Effector CD4-positive, alpha-beta T cell (primary cell): ENCODE data around the gene RICTOR.
"Not testable (repeated sequence)": the region's sequence is repeated elsewhere in the genome, so short reads cannot be mapped to it uniquely, and the experiment has no call there.

ENCODE experiments used
- DNase-seq: peaks from one replicate; pipeline ENCODE4 v3.0.0-alpha.2; 2020

Gene RICTOR

GRCh38 chr5:39005566-39006232 is 68.5 kb downstream of the RICTOR start:
- no peak for DNase-seq

GRCh38 chr5:39001683-39002082 is 72.5 kb downstream of the RICTOR start:
- no peak for DNase-seq

GRCh38 chr5:38999037-38999436 is 75.2 kb downstream of the RICTOR start:
- no peak for DNase-seq

GRCh38 chr5:38997591-38997990 is 76.6 kb downstream of the RICTOR start:
- no peak for DNase-seq

DNA sequence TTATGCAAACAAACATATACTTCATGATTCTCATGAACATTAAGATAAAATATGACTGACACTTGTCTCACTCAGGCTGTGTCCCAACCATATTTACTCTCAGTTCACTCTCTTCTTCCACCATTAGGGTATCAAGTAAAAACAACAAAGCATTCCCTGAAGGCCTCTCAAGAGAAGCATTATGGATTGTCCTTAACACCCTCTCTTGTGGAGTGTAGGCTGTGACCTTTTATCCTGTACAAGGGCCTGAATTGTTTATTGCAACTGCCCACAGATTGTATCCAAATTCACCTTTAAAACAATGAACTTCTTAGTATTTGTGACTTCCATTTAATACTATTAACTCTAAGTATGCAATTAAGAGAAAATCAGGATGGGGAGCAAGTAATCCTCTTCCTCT is 78.1 kb downstream of the RICTOR start:
- no peak for DNase-seq

DNA sequence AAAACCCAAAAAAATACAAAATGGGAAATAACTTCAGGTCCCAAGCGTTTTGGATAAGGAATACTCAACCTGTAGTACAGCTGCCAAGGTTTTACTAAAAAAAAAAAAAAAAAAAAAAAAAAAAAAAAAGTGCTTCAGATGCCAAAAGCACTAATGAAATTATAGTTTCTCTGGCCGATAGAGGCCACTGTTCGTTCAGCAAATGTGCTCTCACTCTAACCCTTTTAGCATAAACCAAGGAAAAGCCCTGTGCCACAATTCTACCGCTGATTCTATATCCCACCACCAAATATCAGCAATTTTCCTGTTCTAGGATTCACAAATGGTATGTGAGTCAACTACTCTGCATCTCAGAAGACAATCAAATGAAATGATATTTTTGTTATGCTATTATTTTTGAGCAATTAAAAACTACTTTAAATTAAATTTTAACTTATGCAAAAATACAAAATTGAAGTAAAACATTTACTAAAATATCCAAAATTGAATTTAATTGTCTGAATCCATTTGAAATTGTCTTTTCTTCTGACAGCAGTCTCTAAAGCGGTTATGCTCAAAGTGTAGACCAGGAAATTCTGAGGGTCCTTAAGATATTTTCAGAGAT is 79.8 kb downstream of the RICTOR start:
- DNase-seq, result peak; percentile 12

GRCh38 chr5:38989974-38990719 is 84.1 kb downstream of the RICTOR start:
- DNase-seq, result not testable (repeated sequence)

- DNase-seq, result no peak
Observed at GRCh38 chr5:38985909-38986452, 88.2 kb downstream of the RICTOR start.

DNA sequence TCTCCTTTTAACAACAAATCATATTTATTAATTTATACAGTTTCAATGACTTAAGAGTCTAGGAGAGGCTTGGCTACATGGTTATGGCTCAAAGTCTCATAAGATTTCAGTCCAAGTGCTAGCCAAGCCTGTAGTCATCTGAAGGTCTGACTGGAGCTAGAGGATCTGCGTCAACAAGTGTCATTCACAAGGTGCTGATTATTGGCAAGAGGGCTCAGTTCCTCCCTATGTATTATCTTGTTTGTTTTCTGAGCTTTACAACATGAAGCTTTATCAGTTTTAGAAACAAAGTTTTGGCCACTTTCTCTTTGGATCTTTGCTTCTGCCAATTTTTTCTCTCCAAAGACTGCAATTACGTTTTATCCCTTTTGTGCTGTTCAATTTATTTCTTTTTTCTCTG is 94.7 kb downstream of the RICTOR start:
- no peak for DNase-seq

GRCh38 chr5:38978036-38978435 is 96.2 kb downstream of the RICTOR start:
- DNase-seq, result no peak

DNA sequence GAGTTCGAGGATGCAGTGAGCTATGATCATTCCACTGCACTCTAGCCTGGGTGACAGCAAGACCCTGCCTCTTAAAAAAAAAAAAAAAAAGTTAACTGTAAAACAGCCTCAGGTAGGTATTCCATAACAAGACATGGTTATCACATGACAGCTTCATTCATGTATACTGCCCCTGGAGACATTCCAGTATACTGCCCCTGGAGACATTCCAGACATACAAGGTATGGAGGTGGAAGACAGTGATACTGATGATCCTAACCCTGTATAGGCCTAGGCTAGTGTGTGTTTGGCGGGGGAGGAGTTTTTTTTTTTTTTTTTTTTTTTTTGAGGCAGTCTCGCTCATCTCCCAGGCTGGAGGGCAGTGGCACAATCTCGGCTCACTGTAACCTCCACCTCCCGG is 105.5 kb downstream of the RICTOR start:
- no peak for DNase-seq

- no peak for DNase-seq
Observed at GRCh38 chr5:38961691-38962090, 112.5 kb downstream of the RICTOR start.

- DNase-seq, result no peak
Observed at GRCh38 chr5:38953426-38954012, 120.7 kb downstream of the RICTOR start.

- no peak for DNase-seq
Observed at GRCh38 chr5:38948501-38948900, 125.7 kb downstream of the RICTOR start.

DNA sequence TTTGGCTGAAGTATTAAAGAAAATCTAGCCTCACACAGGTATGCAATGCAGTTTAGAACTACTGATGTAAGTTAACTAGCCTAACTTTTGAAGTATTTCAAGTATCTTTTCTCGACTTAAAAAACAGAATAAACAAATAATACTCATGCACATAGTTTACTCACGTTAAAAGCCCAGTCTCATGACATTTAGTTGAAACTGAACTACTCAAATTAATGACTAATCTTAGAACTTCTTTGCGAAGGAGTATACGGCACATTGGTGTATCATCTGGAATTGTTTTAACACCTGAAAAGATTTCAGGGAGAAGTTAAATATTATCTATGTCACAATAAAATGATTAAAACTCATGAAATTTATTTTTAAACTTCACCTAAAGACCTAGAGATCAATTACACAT is 129.9 kb downstream of the RICTOR start:
- DNase-seq, result no peak

GRCh38 chr5:38941912-38942311 is 132.3 kb downstream of the RICTOR start:
- no peak for DNase-seq

DNA sequence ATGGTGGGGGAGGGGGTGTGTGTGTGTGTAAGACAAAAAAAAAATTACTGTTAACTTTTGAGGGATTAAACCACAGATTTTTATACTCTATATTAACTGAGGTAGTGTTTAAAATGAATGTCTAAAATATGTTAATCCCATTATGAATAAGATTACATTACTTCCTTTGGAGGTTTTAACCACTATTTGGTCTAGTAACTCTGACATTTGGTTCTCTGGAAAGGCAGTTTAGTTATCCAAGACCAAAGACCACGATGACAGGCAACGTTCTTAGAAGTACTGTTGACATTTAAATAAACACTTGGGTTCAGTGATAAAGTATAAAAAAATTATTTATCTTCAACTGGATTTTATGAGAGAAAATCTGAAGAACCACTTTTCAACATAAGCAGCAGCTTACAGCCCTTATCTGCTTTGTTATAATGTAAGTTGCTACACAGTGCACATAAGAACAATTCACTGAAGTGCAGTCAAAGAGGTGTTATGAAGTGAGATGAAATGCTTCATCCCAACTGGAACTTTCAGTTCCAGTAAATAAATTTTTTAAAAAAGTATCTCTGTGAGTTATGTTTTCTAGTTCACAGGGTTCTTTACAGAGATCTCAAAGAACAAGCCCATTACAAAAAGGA is 133.9 kb downstream of the RICTOR start:
- no peak for DNase-seq

- DNase-seq, result no peak
Observed at GRCh38 chr5:38938973-38939372, 135.2 kb downstream of the RICTOR start.

- DNase-seq, result no peak
Observed at GRCh38 chr5:38938424-38938823, 135.8 kb downstream of the RICTOR start.

- DNase-seq, result no peak
Observed at GRCh38 chr5:38936269-38936668, 137.9 kb downstream of the RICTOR start.

DNA sequence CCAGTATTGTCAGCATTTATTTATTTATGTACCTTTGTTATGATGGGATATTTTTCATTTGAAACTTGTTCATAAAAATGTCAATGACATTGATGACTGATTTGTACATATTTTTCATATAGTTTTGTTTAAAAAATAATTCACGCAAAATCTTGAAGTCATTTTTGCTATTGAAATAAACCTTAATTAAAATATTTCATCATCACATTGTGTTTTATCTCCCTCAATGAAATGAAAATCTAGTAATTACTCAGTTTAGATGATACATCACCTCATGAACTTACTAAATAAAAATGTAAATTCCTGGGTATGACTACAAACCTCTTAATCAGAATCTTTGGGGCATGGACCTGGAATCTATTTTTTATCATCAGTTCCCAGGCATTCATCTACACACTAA is 138.8 kb downstream of the RICTOR start:
- DNase-seq, result no peak

- DNase-seq, result no peak
Observed at GRCh38 chr5:38932854-38933408, 141.3 kb downstream of the RICTOR start.

DNA sequence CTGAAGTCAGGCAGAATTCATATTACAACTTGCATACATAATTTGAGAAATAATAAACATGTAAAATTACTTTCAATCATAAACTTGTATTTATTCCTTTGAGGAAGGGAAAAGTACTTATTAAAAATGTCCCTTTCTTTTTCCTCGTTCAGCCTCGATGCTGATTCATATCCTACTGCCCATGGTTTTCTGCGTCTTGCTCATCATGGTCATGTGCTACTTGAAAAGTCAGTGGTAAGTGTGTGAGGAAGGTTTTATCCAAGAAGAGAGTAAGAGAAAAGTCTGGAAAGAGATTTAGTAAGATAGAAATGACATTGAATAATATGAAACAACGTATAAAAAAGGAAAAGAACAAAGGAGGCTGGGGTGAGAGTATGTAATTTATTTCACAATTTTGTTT is 142.5 kb downstream of the RICTOR start:
- DNase-seq, result no peak
